ENCODE data around the gene TVP23C. TPM values are rescaled to one million over a fixed set of nuclear protein-coding genes. Genes with fewer than 3 reads are reported as not detected.

TVP23C gene
- total RNA-seq, 2 experiments from 2014 or later, result 8.1 to 8.2 TPM

GRCh38 chr17:15502369-15503112 is 60.7 kb downstream of the TVP23C start:
- Mint-ChIP-seq H3K27ac (peak overlapping the region; percentile 28), H3K9me3 (no peaks in the 10 kb centered on the region), H3K4me1 (ENCODE audit: low read depth) (peaks cover 6% of the 10 kb centered on the region), H3K36me3 (ENCODE audit: low read depth) (peaks cover 16% of the 10 kb centered on the region), H3K4me3 (no peak overlapping the region), H3K27me3 (no peaks in the 10 kb centered on the region)
- DNase-seq, result peak; percentile 87
- TF ChIP-seq, protein P1, sequence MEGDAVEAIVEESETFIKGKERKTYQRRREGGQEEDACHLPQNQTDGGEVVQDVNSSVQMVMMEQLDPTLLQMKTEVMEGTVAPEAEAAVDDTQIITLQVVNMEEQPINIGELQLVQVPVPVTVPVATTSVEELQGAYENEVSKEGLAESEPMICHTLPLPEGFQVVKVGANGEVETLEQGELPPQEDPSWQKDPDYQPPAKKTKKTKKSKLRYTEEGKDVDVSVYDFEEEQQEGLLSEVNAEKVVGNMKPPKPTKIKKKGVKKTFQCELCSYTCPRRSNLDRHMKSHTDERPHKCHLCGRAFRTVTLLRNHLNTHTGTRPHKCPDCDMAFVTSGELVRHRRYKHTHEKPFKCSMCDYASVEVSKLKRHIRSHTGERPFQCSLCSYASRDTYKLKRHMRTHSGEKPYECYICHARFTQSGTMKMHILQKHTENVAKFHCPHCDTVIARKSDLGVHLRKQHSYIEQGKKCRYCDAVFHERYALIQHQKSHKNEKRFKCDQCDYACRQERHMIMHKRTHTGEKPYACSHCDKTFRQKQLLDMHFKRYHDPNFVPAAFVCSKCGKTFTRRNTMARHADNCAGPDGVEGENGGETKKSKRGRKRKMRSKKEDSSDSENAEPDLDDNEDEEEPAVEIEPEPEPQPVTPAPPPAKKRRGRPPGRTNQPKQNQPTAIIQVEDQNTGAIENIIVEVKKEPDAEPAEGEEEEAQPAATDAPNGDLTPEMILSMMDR (IDR thresholded peaks at IDR 0.05), result peak; percentile 75
- ChIA-PET POLR2A (interaction anchor here (1.5 kb wide), 1 partner anchor 244 kb away, joined by 4 read pairs; no protein-coding TSS in a partner anchor), CTCF (interaction anchor here (0.5 to 4.8 kb wide), 33 partner anchors 8 to 273 kb away, joined by 3 to 76 read pairs (median 4); partner anchors contain the start of gene PMP22)
- intact Hi-C loops (cut with micrococcal nuclease), result loop anchor here (5.0 kb wide), 1 partner anchor 245 kb away; no protein-coding TSS in a partner anchor
- peak; percentile 97 for ATAC-seq

DNA sequence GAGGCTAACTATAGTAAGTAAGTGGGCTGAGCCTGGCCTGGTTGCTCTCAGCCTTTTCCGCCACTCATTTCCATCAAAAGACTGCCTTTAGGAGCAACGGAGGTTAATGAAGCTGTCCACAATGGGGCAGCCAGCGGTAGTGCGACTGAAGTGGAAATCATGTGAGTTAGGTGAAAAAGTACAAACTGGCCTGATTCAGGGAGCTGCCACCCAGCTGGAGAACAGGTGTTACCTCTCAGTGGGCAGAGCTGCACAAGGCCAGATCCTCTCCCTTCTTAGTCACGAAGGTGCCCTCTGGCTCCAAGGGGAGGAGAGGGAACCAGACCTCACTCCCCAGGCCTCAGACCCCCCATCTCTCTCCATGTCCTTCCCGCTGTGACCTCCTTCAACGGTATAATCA is 61.5 kb downstream of the TVP23C start:
- H3K9me3 Mint-ChIP-seq, result no peaks in the 10 kb centered on the region
- TF ChIP-seq, protein P1 (IDR thresholded peaks at IDR 0.05), result no peak
- intact Hi-C loops (cut with micrococcal nuclease), result loop anchor here (5.0 kb wide), 1 partner anchor 244 kb away; no protein-coding TSS in a partner anchor
- H3K27ac Mint-ChIP-seq, result no peak overlapping the region
- POLR2A ChIA-PET, result no interaction called here
- H3K4me1 Mint-ChIP-seq (ENCODE audit: low read depth), result peaks cover 6% of the 10 kb centered on the region
- no peaks in the 10 kb centered on the region for H3K27me3 Mint-ChIP-seq
- ATAC-seq (no peak), DNase-seq (no peak)
- no peak overlapping the region for H3K4me3 Mint-ChIP-seq
- CTCF ChIA-PET, result interaction anchor here (1.0 to 4.8 kb wide), 3 partner anchors 25 to 244 kb away, joined by 4 to 76 read pairs (median 34); partner anchors contain the start of gene PMP22
- H3K36me3 Mint-ChIP-seq (ENCODE audit: low read depth), result peaks cover 13% of the 10 kb centered on the region

DNA sequence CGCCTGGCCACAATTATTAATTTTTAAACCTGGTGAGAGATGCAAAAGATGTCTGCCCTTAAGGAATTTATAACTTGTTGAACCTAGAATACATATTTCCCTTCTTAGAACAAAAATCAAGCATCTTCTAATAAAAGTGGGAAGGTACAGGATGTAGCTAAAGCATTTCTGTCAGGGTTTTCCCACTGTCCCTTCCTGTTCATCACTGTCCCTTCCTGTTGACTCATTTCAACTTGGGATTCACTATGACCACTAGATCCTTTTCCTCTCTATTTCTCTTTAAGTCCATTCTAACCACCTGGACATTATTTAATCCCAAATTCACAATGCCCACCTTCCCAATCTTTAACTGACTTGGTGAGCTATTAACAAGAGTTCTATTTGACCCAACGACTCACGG is 62.0 kb downstream of the TVP23C start:
- ChIA-PET POLR2A (no interaction called here), CTCF (interaction anchor here (1.0 to 4.8 kb wide), 3 partner anchors 25 to 243 kb away, joined by 4 to 76 read pairs (median 34); partner anchors contain the start of gene PMP22)
- no peaks in the 10 kb centered on the region for H3K9me3 Mint-ChIP-seq
- H3K4me3 Mint-ChIP-seq, result no peak overlapping the region
- H3K27me3 Mint-ChIP-seq, result no peaks in the 10 kb centered on the region
- no peak for DNase-seq
- ATAC-seq, result no peak
- H3K36me3 Mint-ChIP-seq (ENCODE audit: low read depth), result peaks cover 11% of the 10 kb centered on the region
- TF ChIP-seq, protein P1 (IDR thresholded peaks at IDR 0.05), result no peak
- intact Hi-C loops (cut with micrococcal nuclease), result loop anchor here (5.0 kb wide), 1 partner anchor 244 kb away; no protein-coding TSS in a partner anchor
- peaks cover 6% of the 10 kb centered on the region for H3K4me1 Mint-ChIP-seq (ENCODE audit: low read depth)
- no peak overlapping the region for H3K27ac Mint-ChIP-seq

GRCh38 chr17:15498107-15498506 is 65.2 kb downstream of the TVP23C start:
- Mint-ChIP-seq H3K27ac (no peak overlapping the region), H3K4me1 (ENCODE audit: low read depth) (peaks cover 6% of the 10 kb centered on the region), H3K4me3 (no peak overlapping the region), H3K36me3 (ENCODE audit: low read depth) (peaks cover 11% of the 10 kb centered on the region), H3K9me3 (no peaks in the 10 kb centered on the region), H3K27me3 (no peaks in the 10 kb centered on the region)
- TF ChIP-seq, protein P1 (IDR thresholded peaks at IDR 0.05), result no peak
- peak; percentile 36 for DNase-seq
- ATAC-seq, result peak; percentile 67
- intact Hi-C loops (cut with micrococcal nuclease), result no loop called here
- POLR2A ChIA-PET, result interaction anchor here (1.0 kb wide), 1 partner anchor 165 kb away, joined by 3 read pairs; no protein-coding TSS in a partner anchor
- CTCF ChIA-PET, result interaction anchor here (1.2 kb wide), 1 partner anchor 21 kb away, joined by 4 read pairs; no protein-coding TSS in a partner anchor

Measured in activated CD8-positive, alpha-beta T cell treated with anti-CD3 and anti-CD28 coated beads for 36 hours (primary cell).